Stomach (tissue), 4 donors: Measurements from ENCODE around the gene SMAD1.

Experiments
- POLR2AphosphoS5 ChIP-seq, 3 donors: sonication (generic); formaldehyde crosslinking; IDR thresholded peaks; one replicate each; pipeline ENCODE4 v1.6.1; 2016; ENCODE audit warnings: antibody characterized with exemption in 3 of 3
- TF ChIP-seq, protein P1 (sequence below), 7 experiments: fragments of 450-650 bp in 4 of 7; fragments of 200-600 bp in 3 of 7; sonication (generic) in 3 of 7; IDR thresholded peaks; one replicate each; pipeline ENCODE4 v1.5.1; 2016 to 2019; ENCODE audit warnings: antibody characterized with exemption in 7 of 7, control low read depth in 2 of 7, mild to moderate bottlenecking in 1 of 7

DNA sequence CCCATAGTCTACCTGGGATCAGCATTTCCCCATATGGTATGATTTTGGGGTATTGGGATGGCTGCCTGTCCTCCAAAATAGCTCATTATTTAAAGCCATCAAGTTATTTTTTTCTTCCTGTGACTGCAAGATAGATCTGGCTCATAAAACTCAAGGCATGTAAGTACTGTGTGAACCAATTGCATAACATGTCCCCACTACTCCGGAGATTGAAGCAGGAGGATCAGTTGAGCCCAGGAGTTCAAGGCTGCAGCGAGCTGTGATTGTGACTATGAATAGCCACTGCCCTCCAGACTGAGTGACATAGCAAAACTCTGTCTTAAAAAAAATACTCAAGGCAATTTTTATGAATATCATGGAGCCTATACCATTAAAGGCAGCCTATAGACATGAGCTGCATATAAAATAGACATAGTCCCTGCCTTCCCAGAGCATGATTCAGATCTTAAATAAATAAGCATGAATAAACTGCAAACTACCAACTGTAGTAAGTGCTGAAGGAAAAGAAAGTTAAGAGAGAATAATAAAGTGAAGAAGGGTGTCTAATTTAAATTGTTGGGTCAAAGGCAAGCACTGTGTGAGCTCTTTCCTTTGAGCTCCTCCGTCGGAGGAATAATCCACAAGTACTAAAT is 120.6 kb downstream of the SMAD1 start:
- TF ChIP-seq, protein P1, sequence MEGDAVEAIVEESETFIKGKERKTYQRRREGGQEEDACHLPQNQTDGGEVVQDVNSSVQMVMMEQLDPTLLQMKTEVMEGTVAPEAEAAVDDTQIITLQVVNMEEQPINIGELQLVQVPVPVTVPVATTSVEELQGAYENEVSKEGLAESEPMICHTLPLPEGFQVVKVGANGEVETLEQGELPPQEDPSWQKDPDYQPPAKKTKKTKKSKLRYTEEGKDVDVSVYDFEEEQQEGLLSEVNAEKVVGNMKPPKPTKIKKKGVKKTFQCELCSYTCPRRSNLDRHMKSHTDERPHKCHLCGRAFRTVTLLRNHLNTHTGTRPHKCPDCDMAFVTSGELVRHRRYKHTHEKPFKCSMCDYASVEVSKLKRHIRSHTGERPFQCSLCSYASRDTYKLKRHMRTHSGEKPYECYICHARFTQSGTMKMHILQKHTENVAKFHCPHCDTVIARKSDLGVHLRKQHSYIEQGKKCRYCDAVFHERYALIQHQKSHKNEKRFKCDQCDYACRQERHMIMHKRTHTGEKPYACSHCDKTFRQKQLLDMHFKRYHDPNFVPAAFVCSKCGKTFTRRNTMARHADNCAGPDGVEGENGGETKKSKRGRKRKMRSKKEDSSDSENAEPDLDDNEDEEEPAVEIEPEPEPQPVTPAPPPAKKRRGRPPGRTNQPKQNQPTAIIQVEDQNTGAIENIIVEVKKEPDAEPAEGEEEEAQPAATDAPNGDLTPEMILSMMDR (IDR thresholded peaks at IDR 0.05), result no peak
- TF ChIP-seq POLR2AphosphoS5 (IDR thresholded peaks at IDR 0.05), result no peak
